Subcutaneous adipose tissue (tissue), 4 donors: Measurements from ENCODE around the gene OBSCN. TPM values are rescaled to one million over a fixed set of nuclear protein-coding genes. Genes with fewer than 3 reads are reported as not detected.

Experiments used
- CTCF ChIP-seq: fragments of 450-650 bp; IDR thresholded peaks from one replicate; pipeline ENCODE4 v1.5.1; 2016; ENCODE audit warnings: low read depth, mild to moderate bottlenecking, control low read depth, antibody characterized with exemption, moderate library complexity
- total RNA-seq, 4 donors: library from RNA; depleted of rRNA; stranded (reverse); fragments of >200 nt; gene quantifications; one replicate each; pipeline ENCODE4 v1.1.0, GENCODE V29; 2016

OBSCN gene
- total RNA-seq, 4 donors from 2014 or later: 4.1 to 4.9 (median 4.7) TPM

- TF ChIP-seq CTCF: no peak
These were observed 41.9 kb downstream of the OBSCN start for GRCh38 chr1:228249513-228250305.

- TF ChIP-seq CTCF: no peak
These were observed 49.0 kb downstream of the OBSCN start for GRCh38 chr1:228256626-228257375.

- TF ChIP-seq CTCF: no peak
These were observed 50.6 kb downstream of the OBSCN start for GRCh38 chr1:228258486-228258885.

GRCh38 chr1:228259368-228259894, 51.6 kb downstream of the OBSCN start:
- no peak for TF ChIP-seq CTCF

GRCh38 chr1:228259951-228260350, 52.1 kb downstream of the OBSCN start:
- TF ChIP-seq CTCF: no peak

- TF ChIP-seq CTCF: no peak
These were observed 53.9 kb downstream of the OBSCN start for GRCh38 chr1:228261706-228262105.

- TF ChIP-seq CTCF: no peak
These were observed 54.6 kb downstream of the OBSCN start for GRCh38 chr1:228262475-228262874.
